ENCODE data around the gene NHEJ1. TPM values are rescaled to one million over a fixed set of nuclear protein-coding genes. Genes with fewer than 3 reads are reported as not detected.

NHEJ1 gene
- total and polyA plus RNA-seq, 9 of the 15 experiments (the other 6 are each of a cell fraction or from before 2014, with no cell fraction given), result 9.0 to 23.7 (median 13.9) TPM

GRCh38 chr2:219125225-219125885 is 35.3 kb downstream of the NHEJ1 start (continued):
- TF ChIP-seq E2F6 (IDR thresholded peaks at IDR 0.05; ENCODE audit: borderline replicate concordance in 1 of 2, extremely low read depth in 1 of 2, insufficient read depth in 1 of 2, insufficient read length in 1 of 2, low read depth in 1 of 2, low read length in 1 of 2, poor library complexity in 1 of 2, severe bottlenecking in 1 of 2) (peak in 1 of 2 experiments; percentile 41), GTF2A2 (tag; IDR thresholded peaks at IDR 0.05) (no peak), NCOR1 (IDR thresholded peaks at IDR 0.05) (no peak), CHCHD3 (CRISPR knock-in tag; IDR thresholded peaks at IDR 0.05) (no peak), SP1 (CRISPR knock-in tag; IDR thresholded peaks at IDR 0.05) (no peak), HINFP (tag; conservative IDR thresholded peaks at IDR 0.05; ENCODE audit: low read depth) (no peak), ATF3 (IDR thresholded peaks at IDR 0.05) (peak; percentile 94), ATF3 (CRISPR knock-in tag; conservative IDR thresholded peaks at IDR 0.05) (peak; percentile 76), BRF2 (IDR thresholded peaks at IDR 0.05; ENCODE audit: borderline replicate concordance, insufficient read depth, insufficient read length) (no peak), DACH1 (IDR thresholded peaks at IDR 0.05; ENCODE audit: partially characterized antibody) (no peak), BCOR (IDR thresholded peaks at IDR 0.05) (no peak), POLR2H (tag; IDR thresholded peaks at IDR 0.05; ENCODE audit: low read depth) (no peak), HDAC1 (IDR thresholded peaks at IDR 0.05) (0 out of 4 replicates have a peak, but pooled peaks of 1 of the 2 experiments have one; percentile 26), BHLHE40 (IDR thresholded peaks at IDR 0.05; ENCODE audit: low read length) (no peak), NFXL1 (CRISPR knock-in tag; IDR thresholded peaks at IDR 0.05) (no peak), MTA1 (IDR thresholded peaks at IDR 0.05; ENCODE audit: borderline replicate concordance) (peak; percentile 79), CREM (IDR thresholded peaks at IDR 0.05; ENCODE audit: low read depth) (peak; percentile 79), TFE3 (CRISPR knock-in tag; IDR thresholded peaks at IDR 0.05) (no peak), ZNF282 (CRISPR knock-in tag; IDR thresholded peaks at IDR 0.05) (no peak), DPF2 (IDR thresholded peaks at IDR 0.05) (peak; percentile 34; the same call in 1 of the 2 replicates), MEF2A (IDR thresholded peaks at IDR 0.05; ENCODE audit: control insufficient read depth, low read depth, low read length) (no peak), NR1H2 (CRISPR knock-in tag; IDR thresholded peaks at IDR 0.05) (no peak), ATF1 (CRISPR knock-in tag; IDR thresholded peaks at IDR 0.05) (no peak), ATF1 (tag; IDR thresholded peaks at IDR 0.05) (peak; percentile 58), TAL1 (IDR thresholded peaks at IDR 0.05) (no peak)

Data from K562 (cell line).